HUDEP-2 (cell line): ENCODE measurements around the gene SLIT3.
"Not testable (repeated sequence)": the region's sequence is repeated elsewhere in the genome, so short reads cannot be mapped to it uniquely, and the experiment has no call there.

Source experiments
- DNase-seq, 76 experiments: peaks; one replicate each; lab custom pipeline; 2025; ENCODE audit not compliant: unreplicated experiment in 76 of 76; lab: John Stamatoyannopoulos, UW

The SLIT3 gene

DNA sequence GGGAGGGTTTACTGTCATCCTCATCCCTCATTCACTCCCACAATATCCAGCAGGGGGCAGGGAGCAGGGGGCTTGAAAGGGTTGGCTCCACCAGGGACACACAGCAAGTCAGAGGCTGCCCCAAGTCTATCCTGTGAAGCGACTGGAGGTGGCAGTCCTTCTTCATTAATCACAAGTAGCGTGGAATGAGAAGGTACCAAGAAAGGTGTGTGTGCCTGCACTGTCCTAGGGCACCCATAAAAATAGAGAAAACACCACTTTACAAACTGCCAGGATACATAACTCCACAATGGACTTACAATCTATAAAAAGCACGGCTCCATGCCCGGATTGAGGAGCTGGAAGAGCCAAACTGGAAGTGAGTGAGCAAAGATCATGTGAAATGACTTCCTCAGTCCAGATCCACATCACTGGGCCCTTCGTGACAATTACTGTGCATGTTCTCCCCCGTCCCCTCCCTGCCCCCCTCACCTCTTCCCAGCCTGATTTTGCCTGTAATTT is 183.9 kb downstream of the SLIT3 start:
- no peak for DNase-seq

DNA sequence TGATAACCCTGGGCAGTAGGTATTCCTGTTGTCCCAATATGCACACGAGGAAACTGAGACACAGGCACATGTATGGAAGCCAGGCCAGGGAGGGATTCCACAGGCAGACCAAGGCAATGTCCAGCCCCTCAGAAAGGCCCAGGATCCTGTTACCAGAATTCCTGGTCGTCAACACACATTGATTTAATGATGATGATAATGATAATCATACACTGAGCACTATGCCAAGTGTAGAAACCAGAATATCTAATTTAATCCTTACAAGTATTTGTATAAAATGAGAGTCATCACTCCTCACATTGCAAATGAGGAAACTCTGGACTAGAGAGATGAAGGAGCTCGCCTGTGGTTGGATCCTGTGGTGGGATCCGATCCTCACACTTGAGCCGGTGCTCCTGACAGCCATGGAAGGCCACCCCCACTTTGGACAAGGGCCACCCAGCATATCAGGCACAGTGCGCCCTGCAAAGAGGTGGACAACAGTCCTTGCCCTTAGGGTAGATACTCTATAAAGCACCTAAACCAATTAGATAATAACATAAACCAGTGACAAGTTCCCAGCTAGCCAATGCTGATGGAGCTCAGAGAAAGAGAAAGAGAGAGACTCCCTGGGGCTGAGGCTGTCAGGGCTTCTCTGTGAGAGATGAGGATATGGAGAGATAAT is 185.3 kb downstream of the SLIT3 start:
- no peak for DNase-seq

DNA sequence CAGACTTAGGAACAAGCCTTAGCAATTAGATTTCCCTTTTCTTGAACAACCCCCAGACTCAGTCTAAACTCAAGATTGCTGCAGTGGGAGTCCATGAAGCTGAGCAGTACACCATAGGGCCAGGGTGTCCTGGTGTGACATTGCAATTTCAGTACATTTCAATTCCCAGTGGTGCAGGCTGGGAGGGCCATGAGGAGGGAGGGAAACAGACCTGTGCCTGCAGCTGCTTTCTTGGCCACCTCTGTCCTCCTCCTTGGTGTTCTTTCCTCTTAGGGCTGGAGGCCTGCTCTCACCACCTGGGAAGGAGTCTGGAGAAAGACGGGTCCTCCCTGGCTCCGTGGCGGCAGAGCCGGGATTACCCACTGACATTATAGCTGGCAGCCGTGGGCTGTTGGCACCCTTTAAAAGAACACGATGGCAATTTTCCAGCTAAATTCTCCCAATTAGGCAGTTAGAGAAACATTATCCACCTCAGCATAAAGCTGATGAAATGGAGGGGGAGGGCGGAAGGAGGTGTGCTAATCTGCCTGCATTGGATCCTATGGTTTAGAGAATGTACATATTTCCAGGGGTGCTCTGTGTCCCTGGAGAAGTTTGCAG is 186.4 kb downstream of the SLIT3 start:
- no peak for DNase-seq

GRCh38 chr5:169112016-169112415 is 188.9 kb downstream of the SLIT3 start:
- no peak for DNase-seq

GRCh38 chr5:169106911-169107706 is 193.8 kb downstream of the SLIT3 start:
- no peak for DNase-seq

GRCh38 chr5:169105582-169105981 is 195.4 kb downstream of the SLIT3 start:
- not testable (repeated sequence) for DNase-seq

GRCh38 chr5:169104937-169105494 is 195.9 kb downstream of the SLIT3 start:
- DNase-seq, result no peak

GRCh38 chr5:169103586-169104181 is 197.3 kb downstream of the SLIT3 start:
- DNase-seq, result no peak

DNA sequence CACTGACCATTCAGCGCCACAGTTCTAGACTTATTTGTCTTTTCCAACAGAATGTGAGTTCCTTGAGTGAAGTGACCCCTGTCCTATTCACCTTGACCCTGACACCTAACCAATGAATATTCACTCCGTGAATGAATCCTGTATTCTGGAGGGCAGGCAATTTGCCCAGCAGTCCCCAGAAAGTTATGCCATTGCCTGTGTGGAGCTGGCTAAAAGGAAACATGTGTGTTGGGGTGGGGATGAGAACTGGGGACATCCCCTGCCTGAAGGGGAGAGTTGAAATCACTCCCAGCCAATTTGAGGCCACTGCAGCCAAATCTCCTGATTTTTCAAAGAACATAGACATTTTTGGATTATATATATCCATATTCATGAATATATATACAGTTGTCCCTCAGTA is 199.0 kb downstream of the SLIT3 start:
- no peak for DNase-seq

DNA sequence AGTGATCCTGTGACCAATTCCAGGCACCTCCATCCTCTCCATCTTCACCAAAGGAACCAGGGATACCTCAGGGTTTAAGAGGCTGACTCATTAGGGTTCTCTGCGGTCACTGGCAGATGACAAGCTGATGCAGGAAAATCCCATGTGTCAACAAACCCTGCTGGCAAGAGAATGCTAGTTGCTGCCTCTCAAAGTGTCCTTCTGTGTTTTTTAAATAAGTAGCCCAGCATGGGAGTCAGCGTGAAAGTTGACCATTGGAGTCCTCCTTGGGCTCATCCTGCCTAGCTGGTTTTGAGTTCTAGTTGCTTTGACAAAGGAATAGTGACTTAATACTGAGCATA is 200.2 kb downstream of the SLIT3 start:
- no peak for DNase-seq

DNA sequence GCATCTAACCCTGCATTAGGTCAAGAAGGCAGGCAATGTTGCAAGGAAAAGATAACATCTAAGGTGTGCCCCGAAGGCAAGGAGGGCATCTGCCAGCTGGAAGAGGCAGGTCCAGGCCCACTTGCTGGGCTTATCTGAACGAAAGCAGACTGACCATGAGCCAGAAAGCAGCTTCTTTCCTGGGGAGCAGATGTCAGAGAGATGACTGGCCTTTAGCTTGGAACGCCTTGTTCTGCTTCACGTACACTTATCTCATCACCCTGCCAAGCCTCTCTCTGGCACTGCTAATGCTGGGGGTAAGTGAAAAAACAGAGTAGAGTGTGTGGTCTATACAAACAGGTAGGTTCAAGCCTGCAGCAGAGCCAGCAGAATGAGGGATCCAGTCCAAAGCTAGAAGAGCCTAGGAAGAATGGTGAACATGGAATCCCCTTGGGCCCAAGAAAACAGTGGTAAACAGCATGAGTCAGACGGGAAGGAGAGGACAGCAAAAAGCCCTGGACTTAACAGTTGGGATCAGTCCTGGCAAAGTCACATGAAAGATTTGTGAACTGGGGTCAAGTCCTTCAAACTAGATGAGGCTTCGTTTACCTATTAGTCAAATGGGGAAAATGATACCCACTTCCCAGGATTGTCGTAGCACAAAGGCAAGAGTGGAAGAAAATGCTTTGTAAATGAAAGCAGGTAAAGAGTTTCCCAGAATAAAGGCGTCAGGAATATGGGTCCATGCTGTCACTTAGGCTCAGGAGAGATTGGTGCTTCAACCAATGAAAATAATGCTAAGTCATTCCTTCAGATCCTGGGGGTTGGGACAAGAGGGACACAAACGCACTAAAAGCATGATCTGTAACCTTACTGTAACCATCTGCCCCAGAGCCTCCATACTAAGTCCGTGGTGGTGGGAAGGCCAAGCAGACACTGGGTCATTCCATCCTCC is 200.9 kb downstream of the SLIT3 start:
- no peak for DNase-seq

- no peak for DNase-seq
Measured at GRCh38 chr5:169098331-169099121, 202.4 kb downstream of the SLIT3 start.

GRCh38 chr5:169097374-169098326 is 203.3 kb downstream of the SLIT3 start:
- DNase-seq, result no peak

DNA sequence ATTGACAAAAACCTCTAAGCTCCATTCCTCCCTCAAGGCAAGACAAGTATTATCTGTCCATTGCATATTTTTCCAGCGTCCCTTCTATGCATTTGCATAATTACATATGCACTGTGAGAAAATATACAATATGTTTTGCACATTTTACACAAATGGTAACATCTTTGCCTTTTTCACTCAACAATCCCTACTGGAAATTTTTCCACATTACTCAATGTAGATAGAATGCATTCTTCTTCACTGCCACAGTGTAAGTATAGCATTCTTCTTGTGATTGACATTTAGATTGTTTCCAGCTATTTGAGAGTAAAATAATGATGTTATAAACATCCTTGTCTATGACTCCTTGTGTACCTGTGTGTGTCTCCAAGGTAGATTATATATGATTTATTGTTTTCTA is 205.0 kb downstream of the SLIT3 start:
- DNase-seq, result no peak

- no peak for DNase-seq
Measured at GRCh38 chr5:169095410-169095960, 205.5 kb downstream of the SLIT3 start.

GRCh38 chr5:169094586-169095409 is 206.1 kb downstream of the SLIT3 start:
- peak in 1 of 76 experiments; percentile 3 for DNase-seq
